GM19397 (cell line): Measurements from ENCODE around the gene ADCY3.
A peak's percentile ranks its signal among the peaks of the same experiment; 100 is the strongest.

ENCODE experiments used
- ATAC-seq: cut with Tn5 transposase; IDR thresholded peaks from one replicate; pipeline ENCODE4 v1.9.1; 2021; ENCODE audit warnings: mild to moderate bottlenecking, moderate library complexity; ENCODE audit not compliant: unreplicated experiment

Gene ADCY3

GRCh38 chr2:24926220-24926601, 6.2 kb upstream of the ADCY3 start:
- ATAC-seq = no peak

- ATAC-seq = no peak
Measured at GRCh38 chr2:24925815-24926214, 5.8 kb upstream of the ADCY3 start.

GRCh38 chr2:24924732-24925131, 4.7 kb upstream of the ADCY3 start:
- no peak for ATAC-seq

DNA sequence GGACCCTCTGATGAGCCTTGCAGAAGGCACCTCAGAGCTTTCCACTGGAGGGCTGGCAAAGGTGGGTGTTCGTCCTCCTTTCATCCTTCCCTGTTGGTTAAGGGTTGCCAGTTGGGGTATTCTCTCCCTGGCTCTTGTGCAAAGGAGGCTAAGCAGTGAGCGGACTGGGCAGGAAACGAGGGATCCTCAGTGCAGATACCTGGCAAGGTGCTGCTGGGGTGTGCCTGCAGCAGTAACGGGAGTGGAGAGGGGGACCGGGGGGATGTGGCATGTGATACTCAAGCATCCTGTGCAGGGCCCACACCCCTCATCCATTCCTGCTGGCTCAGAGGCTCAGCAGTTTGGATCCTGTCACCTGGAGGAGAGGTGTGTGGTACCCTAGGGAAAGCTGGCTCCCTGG, 4.2 kb upstream of the ADCY3 start:
- ATAC-seq = no peak

GRCh38 chr2:24923106-24923505, 3.1 kb upstream of the ADCY3 start:
- no peak for ATAC-seq

DNA sequence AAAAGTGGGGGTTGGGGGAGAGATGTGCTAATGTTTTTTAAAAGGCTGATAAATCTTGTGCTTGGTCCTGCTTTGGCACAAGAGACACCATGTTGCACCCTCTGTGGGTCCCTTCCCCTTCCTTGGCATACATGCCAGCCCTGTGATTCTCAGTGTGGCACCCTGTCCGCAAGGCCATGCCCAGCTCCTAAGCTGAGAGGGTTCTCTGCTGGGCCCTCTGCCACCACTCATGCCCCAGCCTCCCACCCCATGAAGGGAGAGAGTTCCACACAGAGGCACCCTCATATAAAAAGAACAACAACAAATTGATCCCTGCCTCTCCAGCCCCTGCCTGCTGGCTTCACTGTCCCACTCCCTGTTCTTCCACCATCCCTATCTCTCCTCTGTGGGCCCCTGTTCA, 2.5 kb upstream of the ADCY3 start:
- no peak for ATAC-seq

GRCh38 chr2:24920809-24921441, 888 bp upstream of the ADCY3 start:
- no peak for ATAC-seq

DNA sequence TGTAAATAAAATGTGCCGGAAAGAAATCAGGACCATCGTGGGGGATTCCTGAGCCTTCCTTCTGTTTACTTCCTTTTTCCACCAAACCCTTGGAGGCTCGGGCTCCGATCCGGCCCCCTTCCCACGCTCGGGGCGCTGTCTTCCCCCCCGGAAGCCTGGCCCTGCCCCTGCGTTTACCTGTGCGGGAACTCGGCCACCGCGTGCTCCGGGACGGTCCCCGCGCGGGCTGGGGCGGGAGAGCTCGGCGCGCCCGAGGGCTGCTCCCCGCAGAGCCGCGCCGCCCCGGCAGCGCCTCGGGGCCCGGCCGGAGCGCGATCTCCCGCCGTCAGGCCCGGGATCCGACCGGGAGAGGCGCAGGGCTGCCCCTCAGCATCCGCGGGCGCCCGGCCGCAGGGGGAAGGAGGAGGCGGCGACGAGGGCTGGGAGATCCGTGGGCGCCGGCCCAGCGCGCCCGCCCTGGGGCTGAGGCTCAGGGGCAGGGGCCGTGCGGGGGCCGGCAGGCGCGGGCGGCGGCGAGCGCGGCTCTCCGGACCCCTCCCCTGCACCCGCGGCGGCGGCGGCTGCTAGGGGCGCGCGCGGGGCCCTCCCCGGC, 435 bp downstream of the ADCY3 start:
- peak; percentile 24 for ATAC-seq

GRCh38 chr2:24919037-24919505, 966 bp downstream of the ADCY3 start:
- no peak for ATAC-seq

- ATAC-seq = no peak
Measured at GRCh38 chr2:24918326-24919036, 1.6 kb downstream of the ADCY3 start.

- no peak for ATAC-seq
Measured at GRCh38 chr2:24917731-24918325, 2.2 kb downstream of the ADCY3 start.

- ATAC-seq = no peak
Measured at GRCh38 chr2:24917086-24917485, 3.0 kb downstream of the ADCY3 start.

GRCh38 chr2:24915796-24916195, 4.2 kb downstream of the ADCY3 start:
- ATAC-seq = no peak

DNA sequence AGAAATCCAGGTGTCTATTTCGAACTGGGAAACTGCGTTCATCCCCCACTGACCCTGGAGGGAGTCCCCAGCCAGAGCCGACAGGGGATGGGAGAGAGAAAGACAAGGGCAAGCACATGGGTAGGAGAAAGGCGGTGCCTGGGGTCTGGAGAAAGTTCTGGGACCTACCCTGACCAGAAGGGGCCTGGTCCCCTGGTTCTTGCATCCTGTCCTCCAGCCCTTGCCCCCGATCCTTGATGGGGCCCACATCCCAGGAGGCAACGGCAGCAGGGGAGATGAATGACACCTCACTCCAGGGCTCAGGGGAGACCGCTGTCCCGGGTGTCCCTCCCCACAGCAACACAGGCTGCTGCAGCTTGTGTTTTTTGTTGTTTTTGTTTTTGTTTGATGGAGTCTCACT, 4.9 kb downstream of the ADCY3 start:
- ATAC-seq = no peak

GRCh38 chr2:24914713-24915112, 5.3 kb downstream of the ADCY3 start:
- ATAC-seq = no peak

GRCh38 chr2:24913911-24914310, 6.1 kb downstream of the ADCY3 start:
- ATAC-seq = no peak

DNA sequence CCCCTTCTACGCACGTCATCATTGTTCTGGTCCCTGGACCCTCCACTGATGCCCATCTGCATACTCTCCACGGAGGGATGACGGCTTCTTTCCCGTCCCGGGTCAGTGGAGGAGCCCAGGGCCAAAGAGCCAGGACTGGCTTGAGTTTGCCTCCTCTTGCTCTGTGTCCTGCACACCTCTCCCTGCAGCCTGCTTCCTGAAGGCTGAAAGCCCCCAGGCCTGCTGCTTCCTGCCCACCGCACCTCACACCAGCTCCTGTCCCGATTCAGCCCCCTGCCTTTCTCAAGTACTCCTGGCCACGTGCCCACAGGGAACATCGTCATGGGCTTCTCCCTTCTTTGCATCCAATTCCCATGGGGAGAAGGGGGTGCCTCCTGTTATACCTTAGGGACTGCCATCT, 7.1 kb downstream of the ADCY3 start:
- ATAC-seq = no peak

GRCh38 chr2:24912523-24912922, 7.5 kb downstream of the ADCY3 start:
- no peak for ATAC-seq

- no peak for ATAC-seq
Measured at GRCh38 chr2:24910245-24910644, 9.8 kb downstream of the ADCY3 start.

- no peak for ATAC-seq
Measured at GRCh38 chr2:24909555-24910177, 10.4 kb downstream of the ADCY3 start.

GRCh38 chr2:24908461-24908901, 11.6 kb downstream of the ADCY3 start:
- no peak for ATAC-seq
